ENCODE results near the gene PALLD. TPM values are rescaled to one million over a fixed set of nuclear protein-coding genes. Genes with fewer than 3 reads are reported as not detected.

The PALLD gene
- total RNA-seq, 4 donors from 2014 or later: 266 to 761 (median 441) TPM

GRCh38 chr4:168486912-168487281 is 10.0 kb upstream of the PALLD start:
- TF ChIP-seq CTCF (IDR thresholded peaks at IDR 0.05): no peak
- Histone ChIP-seq H3K9me3 (no peaks in the 10 kb centered on the region), H3K4me1 (no peaks in the 10 kb centered on the region), H3K36me3 (no peaks in the 10 kb centered on the region), H3K4me3 (no peak overlapping the region), H3K27me3 (no peaks in the 10 kb centered on the region), H3K27ac (no peak overlapping the region)
- intact Hi-C loops (cut with DNase I; ENCODE audit: low total_unique reads): no loop called here
- DNase-seq: no peak

- DNase-seq: no peak
- Histone ChIP-seq H3K4me1 (no peaks in the 10 kb centered on the region), H3K4me3 (no peak overlapping the region), H3K9me3 (no peaks in the 10 kb centered on the region), H3K27me3 (no peaks in the 10 kb centered on the region), H3K36me3 (no peaks in the 10 kb centered on the region), H3K27ac (no peak overlapping the region)
- intact Hi-C loops (cut with DNase I; ENCODE audit: low total_unique reads): no loop called here
- TF ChIP-seq CTCF (IDR thresholded peaks at IDR 0.05) (no peak), POLR2A (IDR thresholded peaks at IDR 0.05) (no peak)
Observed at GRCh38 chr4:168487282-168488035, 9.4 kb upstream of the PALLD start.

GRCh38 chr4:168488869-168489274 is 8.0 kb upstream of the PALLD start:
- no peak for TF ChIP-seq POLR2A (IDR thresholded peaks at IDR 0.05)
- TF ChIP-seq CTCF (IDR thresholded peaks at IDR 0.05): no peak
- intact Hi-C loops (cut with DNase I; ENCODE audit: low total_unique reads): no loop called here
- Histone ChIP-seq H3K27ac (no peak overlapping the region), H3K27me3 (no peaks in the 10 kb centered on the region), H3K36me3 (no peaks in the 10 kb centered on the region), H3K4me1 (no peaks in the 10 kb centered on the region), H3K4me3 (no peak overlapping the region), H3K9me3 (no peaks in the 10 kb centered on the region)
- DNase-seq: no peak

- intact Hi-C loops (cut with DNase I; ENCODE audit: low total_unique reads): no loop called here
- H3K4me1 ChIP-seq: no peaks in the 10 kb centered on the region
- DNase-seq: no peak
- H3K27me3 ChIP-seq: no peaks in the 10 kb centered on the region
- H3K4me3 ChIP-seq: no peak overlapping the region
- TF ChIP-seq POLR2A (IDR thresholded peaks at IDR 0.05) (no peak), CTCF (IDR thresholded peaks at IDR 0.05) (no peak)
- no peaks in the 10 kb centered on the region for H3K36me3 ChIP-seq
- no peaks in the 10 kb centered on the region for H3K9me3 ChIP-seq
- no peak overlapping the region for H3K27ac ChIP-seq
Observed at GRCh38 chr4:168489616-168490015, 7.2 kb upstream of the PALLD start.

- no peak for DNase-seq
- Histone ChIP-seq H3K9me3 (no peaks in the 10 kb centered on the region), H3K4me3 (no peak overlapping the region), H3K27ac (no peak overlapping the region), H3K36me3 (no peaks in the 10 kb centered on the region), H3K27me3 (no peaks in the 10 kb centered on the region), H3K4me1 (no peaks in the 10 kb centered on the region)
- TF ChIP-seq CTCF (IDR thresholded peaks at IDR 0.05) (no peak), POLR2A (IDR thresholded peaks at IDR 0.05) (no peak)
- intact Hi-C loops (cut with DNase I; ENCODE audit: low total_unique reads): no loop called here
Observed at GRCh38 chr4:168490711-168491110, 6.1 kb upstream of the PALLD start.
